ENCODE results near the gene SNED1.

Gene SNED1

GRCh38 chr2:240983361-240983995 lies 14.9 kb upstream of the SNED1 start:
- Histone ChIP-seq H3K9me3 (ENCODE audit: control insufficient read depth, insufficient read depth, low read length) (no peaks in the 10 kb centered on the region), H3K4me1 (ENCODE audit: control insufficient read depth, insufficient read depth, low read length) (no peaks in the 10 kb centered on the region), H3K27me3 (ENCODE audit: control insufficient read depth, insufficient read depth, low read length) (peaks cover 7% of the 10 kb centered on the region), H3K36me3 (ENCODE audit: control insufficient read depth, insufficient read depth, low read length) (no peaks in the 10 kb centered on the region), H3K9ac (ENCODE audit: low read depth, low read length) (no peak overlapping the region), H3K4me3 (ENCODE audit: low read depth, low read length) (peak overlapping the region; percentile 18)

- no peak overlapping the region for H3K9ac ChIP-seq (ENCODE audit: low read depth, low read length)
- H3K9me3 ChIP-seq (ENCODE audit: control insufficient read depth, insufficient read depth, low read length) = no peaks in the 10 kb centered on the region
- peaks cover 7% of the 10 kb centered on the region for H3K27me3 ChIP-seq (ENCODE audit: control insufficient read depth, insufficient read depth, low read length)
- no peaks in the 10 kb centered on the region for H3K36me3 ChIP-seq (ENCODE audit: control insufficient read depth, insufficient read depth, low read length)
- no peaks in the 10 kb centered on the region for H3K4me1 ChIP-seq (ENCODE audit: control insufficient read depth, insufficient read depth, low read length)
- no peak overlapping the region for H3K4me3 ChIP-seq (ENCODE audit: low read depth, low read length)
Measured at GRCh38 chr2:240983996-240984498, 14.4 kb upstream of the SNED1 start.

GRCh38 chr2:240985881-240986786 lies 12.3 kb upstream of the SNED1 start:
- no peaks in the 10 kb centered on the region for H3K4me1 ChIP-seq (ENCODE audit: control insufficient read depth, insufficient read depth, low read length)
- no peak overlapping the region for H3K9ac ChIP-seq (ENCODE audit: low read depth, low read length)
- H3K27me3 ChIP-seq (ENCODE audit: control insufficient read depth, insufficient read depth, low read length) = peaks cover 7% of the 10 kb centered on the region
- H3K9me3 ChIP-seq (ENCODE audit: control insufficient read depth, insufficient read depth, low read length) = no peaks in the 10 kb centered on the region
- no peaks in the 10 kb centered on the region for H3K36me3 ChIP-seq (ENCODE audit: control insufficient read depth, insufficient read depth, low read length)
- no peak overlapping the region for H3K4me3 ChIP-seq (ENCODE audit: low read depth, low read length)

GRCh38 chr2:240986787-240987411 lies 11.5 kb upstream of the SNED1 start:
- H3K9me3 ChIP-seq (ENCODE audit: control insufficient read depth, insufficient read depth, low read length) = no peaks in the 10 kb centered on the region
- H3K4me1 ChIP-seq (ENCODE audit: control insufficient read depth, insufficient read depth, low read length) = no peaks in the 10 kb centered on the region
- H3K4me3 ChIP-seq (ENCODE audit: low read depth, low read length) = no peak overlapping the region
- no peaks in the 10 kb centered on the region for H3K36me3 ChIP-seq (ENCODE audit: control insufficient read depth, insufficient read depth, low read length)
- peaks cover 7% of the 10 kb centered on the region for H3K27me3 ChIP-seq (ENCODE audit: control insufficient read depth, insufficient read depth, low read length)
- no peak overlapping the region for H3K9ac ChIP-seq (ENCODE audit: low read depth, low read length)

GRCh38 chr2:240987588-240987987 lies 10.8 kb upstream of the SNED1 start:
- Histone ChIP-seq H3K27me3 (ENCODE audit: control insufficient read depth, insufficient read depth, low read length) (peaks cover 7% of the 10 kb centered on the region), H3K9ac (ENCODE audit: low read depth, low read length) (no peak overlapping the region), H3K4me1 (ENCODE audit: control insufficient read depth, insufficient read depth, low read length) (no peaks in the 10 kb centered on the region), H3K4me3 (ENCODE audit: low read depth, low read length) (no peak overlapping the region), H3K36me3 (ENCODE audit: control insufficient read depth, insufficient read depth, low read length) (no peaks in the 10 kb centered on the region), H3K9me3 (ENCODE audit: control insufficient read depth, insufficient read depth, low read length) (no peaks in the 10 kb centered on the region)

- H3K36me3 ChIP-seq (ENCODE audit: control insufficient read depth, insufficient read depth, low read length) = no peaks in the 10 kb centered on the region
- no peak overlapping the region for H3K4me3 ChIP-seq (ENCODE audit: low read depth, low read length)
- H3K9ac ChIP-seq (ENCODE audit: low read depth, low read length) = no peak overlapping the region
- H3K27me3 ChIP-seq (ENCODE audit: control insufficient read depth, insufficient read depth, low read length) = peaks cover 5% of the 10 kb centered on the region
- no peaks in the 10 kb centered on the region for H3K9me3 ChIP-seq (ENCODE audit: control insufficient read depth, insufficient read depth, low read length)
- H3K4me1 ChIP-seq (ENCODE audit: control insufficient read depth, insufficient read depth, low read length) = no peaks in the 10 kb centered on the region
Measured at GRCh38 chr2:240988146-240988545, 10.3 kb upstream of the SNED1 start.

- no peaks in the 10 kb centered on the region for H3K36me3 ChIP-seq (ENCODE audit: control insufficient read depth, insufficient read depth, low read length)
- no peaks in the 10 kb centered on the region for H3K9me3 ChIP-seq (ENCODE audit: control insufficient read depth, insufficient read depth, low read length)
- H3K9ac ChIP-seq (ENCODE audit: low read depth, low read length) = no peak overlapping the region
- peaks cover 4% of the 10 kb centered on the region for H3K27me3 ChIP-seq (ENCODE audit: control insufficient read depth, insufficient read depth, low read length)
- H3K4me3 ChIP-seq (ENCODE audit: low read depth, low read length) = no peak overlapping the region
- H3K4me1 ChIP-seq (ENCODE audit: control insufficient read depth, insufficient read depth, low read length) = no peaks in the 10 kb centered on the region
Measured at GRCh38 chr2:240988571-240989271, 9.7 kb upstream of the SNED1 start.

GRCh38 chr2:240989451-240990265 lies 8.8 kb upstream of the SNED1 start:
- Histone ChIP-seq H3K9ac (ENCODE audit: low read depth, low read length) (no peak overlapping the region), H3K4me3 (ENCODE audit: low read depth, low read length) (no peak overlapping the region), H3K4me1 (ENCODE audit: control insufficient read depth, insufficient read depth, low read length) (no peaks in the 10 kb centered on the region), H3K9me3 (ENCODE audit: control insufficient read depth, insufficient read depth, low read length) (no peaks in the 10 kb centered on the region), H3K36me3 (ENCODE audit: control insufficient read depth, insufficient read depth, low read length) (no peaks in the 10 kb centered on the region), H3K27me3 (ENCODE audit: control insufficient read depth, insufficient read depth, low read length) (no peaks in the 10 kb centered on the region)

GRCh38 chr2:240990266-240990529 lies 8.2 kb upstream of the SNED1 start:
- Histone ChIP-seq H3K27me3 (ENCODE audit: control insufficient read depth, insufficient read depth, low read length) (no peaks in the 10 kb centered on the region), H3K9me3 (ENCODE audit: control insufficient read depth, insufficient read depth, low read length) (no peaks in the 10 kb centered on the region), H3K4me3 (ENCODE audit: low read depth, low read length) (no peak overlapping the region), H3K4me1 (ENCODE audit: control insufficient read depth, insufficient read depth, low read length) (no peaks in the 10 kb centered on the region), H3K9ac (ENCODE audit: low read depth, low read length) (no peak overlapping the region), H3K36me3 (ENCODE audit: control insufficient read depth, insufficient read depth, low read length) (no peaks in the 10 kb centered on the region)

GRCh38 chr2:240990726-240991377 lies 7.6 kb upstream of the SNED1 start:
- Histone ChIP-seq H3K4me3 (ENCODE audit: low read depth, low read length) (no peak overlapping the region), H3K4me1 (ENCODE audit: control insufficient read depth, insufficient read depth, low read length) (no peaks in the 10 kb centered on the region), H3K9ac (ENCODE audit: low read depth, low read length) (no peak overlapping the region)

More at GRCh38 chr2:240990726-240991377, 7.6 kb upstream of the SNED1 start:
- H3K9me3 ChIP-seq (ENCODE audit: control insufficient read depth, insufficient read depth, low read length) = no peaks in the 10 kb centered on the region
- H3K36me3 ChIP-seq (ENCODE audit: control insufficient read depth, insufficient read depth, low read length) = no peaks in the 10 kb centered on the region
- H3K27me3 ChIP-seq (ENCODE audit: control insufficient read depth, insufficient read depth, low read length) = no peaks in the 10 kb centered on the region
